ENCODE measurements around the gene SPIN4. TPM values are rescaled to one million over a fixed set of nuclear protein-coding genes. Genes with fewer than 3 reads are reported as not detected.
"Not testable (repeated sequence)": the region's sequence is repeated elsewhere in the genome, so short reads cannot be mapped to it uniquely, and the experiment has no call there.

Gene SPIN4
- 11.6 to 12.4 TPM (median 11.9 TPM) in 3 replicates for total RNA-seq (2021)
- percentile 95 among the genes with signal in this experiment for Bru-seq, nascent RNA
- long read RNA-seq, experiment 1, full-length matches to known transcripts = 92 of 92 reads
- long read RNA-seq, experiment 1, partial matches to known transcripts = 0 of 92 reads
- long read RNA-seq, experiment 1, other reads (novel, unspliced or antisense) = 0 of 92 reads
- long read RNA-seq, experiment 2, full-length matches to known transcripts = 13 of 13 reads
- long read RNA-seq, experiment 2, partial matches to known transcripts = 0 of 13 reads
- long read RNA-seq, experiment 2, other reads (novel, unspliced or antisense) = 0 of 13 reads
- long read RNA-seq, experiment 3, full-length matches to known transcripts = 3 of 3 reads
- long read RNA-seq, experiment 3, partial matches to known transcripts = 0 of 3 reads
- long read RNA-seq, experiment 3, other reads (novel, unspliced or antisense) = 0 of 3 reads

DNA sequence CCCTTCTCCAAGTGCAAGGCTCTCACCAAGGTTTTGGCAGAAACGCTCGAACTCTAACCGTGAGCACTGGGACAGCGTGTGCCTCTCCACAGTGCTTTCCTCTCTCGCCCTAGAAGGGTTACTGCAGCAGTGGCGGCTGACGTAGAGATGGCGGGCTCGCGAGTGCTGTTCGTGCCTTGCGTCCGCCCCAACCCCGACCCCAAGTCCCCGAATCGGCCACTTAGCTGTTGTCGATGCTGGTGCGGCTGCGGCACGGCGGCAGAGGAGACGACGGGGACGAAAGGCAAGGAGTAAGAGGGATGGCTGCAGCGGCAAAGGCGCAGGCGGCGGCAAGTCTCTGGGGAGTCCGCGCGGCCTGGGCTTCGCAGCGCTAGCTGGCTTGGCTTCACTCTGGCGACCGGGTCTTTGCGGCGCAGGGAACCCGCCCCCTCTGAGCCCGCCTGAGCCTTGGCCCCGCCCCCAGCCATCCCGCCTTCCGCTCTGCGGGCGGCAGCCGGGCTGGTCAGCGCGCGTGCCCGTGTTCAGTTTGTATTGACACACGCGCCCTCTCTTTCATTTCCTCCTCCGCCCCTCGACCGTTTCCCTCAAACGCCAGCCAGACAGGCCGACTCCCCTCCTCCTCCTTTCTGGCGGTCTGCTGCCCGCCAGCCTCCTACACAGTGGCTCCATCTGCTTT, at the start of gene SPIN4:
TSS of gene SPIN4 (minus strand) at position 392 of the 676 bp plus-strand sequence. CDS start 513 bp downstream, outside the sequence.
- Mint-ChIP-seq H3K4me3 (peak within 1 kb of the TSS; percentile 90), H3K9me3 (peaks cover 7% of the 10 kb centered on the region; the same call in 1 of the 2 replicates), H3K36me3 (peaks cover under 1% of the 10 kb centered on the region; the same call in 1 of the 2 replicates), H3K4me1 (peaks cover 31% of the 10 kb centered on the region), H3K27ac (peak within 1 kb of the TSS; percentile 87), H3K27me3 (ENCODE audit: low read depth) (no peaks in the 10 kb centered on the region)
- ChIA-PET CTCF (no interaction called here), POLR2A (interaction anchor here (0.7 kb wide), 1 partner anchor 57 kb away, joined by 3 read pairs; no protein-coding TSS in a partner anchor)
- peak; percentile 96 for ATAC-seq
- TF ChIP-seq ETV6 (CRISPR knock-in tag; IDR thresholded peaks at IDR 0.05) (0 out of 2 replicates have a peak, but pooled peaks have one; percentile 23), FOXK1 (CRISPR knock-in tag; IDR thresholded peaks at IDR 0.05) (0 out of 2 replicates have a peak, but pooled peaks have one; percentile 40), TCF7 (CRISPR knock-in tag; IDR thresholded peaks at IDR 0.05; ENCODE audit: low read depth) (no peak), SMAD3 (CRISPR knock-in tag; IDR thresholded peaks at IDR 0.05; ENCODE audit: borderline replicate concordance) (no peak), RELA (CRISPR knock-in tag; IDR thresholded peaks at IDR 0.05; ENCODE audit: borderline replicate concordance) (no peak), ZBTB43 (CRISPR knock-in tag; IDR thresholded peaks at IDR 0.05) (0 out of 2 replicates have a peak, but pooled peaks have one; percentile 48), SP1 (CRISPR knock-in tag; conservative IDR thresholded peaks at IDR 0.05) (peak; percentile 30; the same call in 1 of the 2 replicates), MAX (CRISPR knock-in tag; IDR thresholded peaks at IDR 0.05) (0 out of 2 replicates have a peak, but pooled peaks have one; percentile 46), MYBL2 (CRISPR knock-in tag; IDR thresholded peaks at IDR 0.05) (0 out of 2 replicates have a peak, but pooled peaks have one; percentile 15)
- DNase-seq (ENCODE audit: low spot score) = peak; percentile 83

DNA sequence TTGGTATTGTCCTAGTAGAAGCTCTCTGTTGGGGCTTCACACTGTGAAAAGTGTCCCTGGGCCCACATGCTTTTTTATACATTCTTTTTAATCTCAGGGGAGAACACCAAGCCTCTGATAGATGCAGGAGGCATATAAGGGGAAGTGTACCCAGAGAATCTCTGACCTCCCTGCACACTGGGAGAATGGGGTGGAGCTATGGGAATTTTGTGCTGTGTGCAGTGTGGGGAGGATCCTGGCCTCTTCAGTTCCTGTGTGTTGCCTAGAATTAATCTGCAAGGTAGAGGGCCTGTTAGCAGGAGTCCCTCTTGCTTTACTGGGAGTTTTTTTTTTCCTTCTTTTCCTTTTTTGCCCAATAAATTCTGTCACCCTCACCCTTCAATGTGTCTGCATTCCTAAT, 49.2 kb upstream of the SPIN4 start:
- peaks cover 24% of the 10 kb centered on the region for H3K36me3 Mint-ChIP-seq
- DNase-seq (ENCODE audit: low spot score) = no peak
- no peak for ATAC-seq
- ChIA-PET CTCF (interaction anchor here (0.9 kb wide), 1 partner anchor 20 kb away, joined by 4 read pairs; no protein-coding TSS in a partner anchor), POLR2A (no interaction called here)
- no peaks in the 10 kb centered on the region for H3K27me3 Mint-ChIP-seq (ENCODE audit: low read depth)
- TF ChIP-seq PRRX2 (CRISPR knock-in tag; IDR thresholded peaks at IDR 0.05) = no peak
- TF ChIP-seq TEAD4 (CRISPR knock-in tag; IDR thresholded peaks at IDR 0.05) = no peak
- no peak for TF ChIP-seq MAX (CRISPR knock-in tag; IDR thresholded peaks at IDR 0.05)
- no peak for TF ChIP-seq FOXJ3 (CRISPR knock-in tag; IDR thresholded peaks at IDR 0.05; ENCODE audit: borderline replicate concordance)
- TF ChIP-seq TCF7 (CRISPR knock-in tag; IDR thresholded peaks at IDR 0.05; ENCODE audit: low read depth) = no peak
- no peak for TF ChIP-seq E2F5 (CRISPR knock-in tag; IDR thresholded peaks at IDR 0.05)
- no peak for TF ChIP-seq ZBTB21 (CRISPR knock-in tag; IDR thresholded peaks at IDR 0.05; ENCODE audit: borderline replicate concordance)
- H3K4me1 Mint-ChIP-seq = no peaks in the 10 kb centered on the region
- H3K27ac Mint-ChIP-seq = no peak overlapping the region
- no peak overlapping the region for H3K4me3 Mint-ChIP-seq
- peaks cover 16% of the 10 kb centered on the region for H3K9me3 Mint-ChIP-seq

- DNase-seq (ENCODE audit: low spot score) (no peak), ATAC-seq (peak; percentile 65)
- Mint-ChIP-seq H3K36me3 (peaks cover 12% of the 10 kb centered on the region; the same call in 1 of the 2 replicates), H3K27me3 (ENCODE audit: low read depth) (peaks cover 2% of the 10 kb centered on the region; the same call in 1 of the 2 replicates), H3K4me1 (peaks cover 6% of the 10 kb centered on the region), H3K9me3 (peaks cover 4% of the 10 kb centered on the region; the same call in 1 of the 2 replicates), H3K4me3 (no peak overlapping the region), H3K27ac (no peak overlapping the region)
- no peak for TF ChIP-seq RORB (CRISPR knock-in tag; IDR thresholded peaks at IDR 0.05)
- no peak for TF ChIP-seq JUN (CRISPR knock-in tag; IDR thresholded peaks at IDR 0.05)
- no peak for TF ChIP-seq NFATC4 (CRISPR knock-in tag; IDR thresholded peaks at IDR 0.05)
- no peak for TF ChIP-seq ZNF512 (CRISPR knock-in tag; IDR thresholded peaks at IDR 0.05; ENCODE audit: borderline replicate concordance)
- TF ChIP-seq KAT7 (CRISPR knock-in tag; IDR thresholded peaks at IDR 0.05; ENCODE audit: borderline replicate concordance) = no peak
- ChIA-PET POLR2A (no interaction called here), CTCF (no interaction called here)
Observed at GRCh38 chrX:63394872-63395271, 43.7 kb upstream of the SPIN4 start.

DNA sequence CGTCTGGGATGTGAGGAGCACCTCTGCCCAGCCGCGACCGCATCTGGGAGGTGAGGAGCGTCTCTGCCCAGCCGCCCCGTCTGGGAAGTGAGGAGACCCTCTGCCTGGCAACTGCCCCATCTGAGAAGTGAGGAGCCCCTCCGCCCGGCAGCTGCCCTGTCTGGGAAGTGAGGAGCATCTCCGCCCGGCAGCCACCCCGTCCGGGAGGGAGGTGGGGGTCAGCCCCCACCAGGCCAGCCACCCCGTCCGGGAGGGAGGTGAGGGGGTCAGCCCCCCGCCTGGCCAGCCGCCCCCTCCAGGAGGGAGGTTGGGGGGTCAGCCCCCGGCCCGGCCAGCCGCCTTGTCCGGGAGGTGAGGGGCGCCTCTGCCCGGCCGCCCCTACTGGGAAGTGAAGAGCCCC, 42.0 kb upstream of the SPIN4 start:
- H3K27ac Mint-ChIP-seq; H3K9me3 Mint-ChIP-seq; H3K4me1 Mint-ChIP-seq; H3K4me3 Mint-ChIP-seq; POLR2A ChIA-PET; CTCF ChIA-PET; ATAC-seq; H3K27me3 Mint-ChIP-seq (ENCODE audit: low read depth); DNase-seq (ENCODE audit: low spot score): not testable (repeated sequence)
- H3K36me3 Mint-ChIP-seq = peaks cover 12% of the 10 kb centered on the region; the same call in 1 of the 2 replicates

All from WTC11 (cell line).